Retinal pigment epithelial cell (primary cell): ENCODE data around the gene SLC35A1.

Experiments used
- DNase-seq: peaks from one replicate; pipeline ENCODE4 v3.0.0-alpha.2; 2010; ENCODE audit warnings: low read depth
- H3K4me3 ChIP-seq: 2 replicates; pipeline ENCODE4 v1.5.1; 2011; ENCODE audit warnings: mild to moderate bottlenecking, low read length, control low read depth, moderate library complexity
- TF ChIP-seq, protein P1 (sequence below): conservative IDR thresholded peaks from 2 replicates; pipeline ENCODE4 v1.5.1; 2011; ENCODE audit warnings: low read depth, low read length, control low read depth, inconsistent platforms

Gene SLC35A1

DNA sequence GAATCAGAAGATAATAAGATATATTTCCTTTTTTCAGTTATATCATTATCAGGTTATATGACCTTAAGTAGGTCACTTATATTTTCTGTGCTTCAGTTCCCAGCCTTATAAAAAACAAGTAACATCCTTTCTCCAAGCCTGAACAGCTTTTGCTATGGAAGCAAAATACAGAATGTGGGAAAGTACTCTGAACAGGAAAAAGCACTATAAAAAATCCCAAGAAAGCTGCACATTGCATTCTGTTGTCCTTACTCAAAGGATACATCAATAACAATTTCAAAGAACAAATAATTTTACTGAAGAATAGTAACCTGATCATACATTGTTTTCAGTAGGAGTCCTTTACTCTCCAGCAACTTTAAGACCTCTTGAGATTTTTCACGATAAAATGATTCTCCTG lies 56.4 kb downstream of the SLC35A1 start:
- no peak overlapping the region for H3K4me3 ChIP-seq
- TF ChIP-seq, protein P1, sequence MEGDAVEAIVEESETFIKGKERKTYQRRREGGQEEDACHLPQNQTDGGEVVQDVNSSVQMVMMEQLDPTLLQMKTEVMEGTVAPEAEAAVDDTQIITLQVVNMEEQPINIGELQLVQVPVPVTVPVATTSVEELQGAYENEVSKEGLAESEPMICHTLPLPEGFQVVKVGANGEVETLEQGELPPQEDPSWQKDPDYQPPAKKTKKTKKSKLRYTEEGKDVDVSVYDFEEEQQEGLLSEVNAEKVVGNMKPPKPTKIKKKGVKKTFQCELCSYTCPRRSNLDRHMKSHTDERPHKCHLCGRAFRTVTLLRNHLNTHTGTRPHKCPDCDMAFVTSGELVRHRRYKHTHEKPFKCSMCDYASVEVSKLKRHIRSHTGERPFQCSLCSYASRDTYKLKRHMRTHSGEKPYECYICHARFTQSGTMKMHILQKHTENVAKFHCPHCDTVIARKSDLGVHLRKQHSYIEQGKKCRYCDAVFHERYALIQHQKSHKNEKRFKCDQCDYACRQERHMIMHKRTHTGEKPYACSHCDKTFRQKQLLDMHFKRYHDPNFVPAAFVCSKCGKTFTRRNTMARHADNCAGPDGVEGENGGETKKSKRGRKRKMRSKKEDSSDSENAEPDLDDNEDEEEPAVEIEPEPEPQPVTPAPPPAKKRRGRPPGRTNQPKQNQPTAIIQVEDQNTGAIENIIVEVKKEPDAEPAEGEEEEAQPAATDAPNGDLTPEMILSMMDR: no peak
- no peak for DNase-seq

DNA sequence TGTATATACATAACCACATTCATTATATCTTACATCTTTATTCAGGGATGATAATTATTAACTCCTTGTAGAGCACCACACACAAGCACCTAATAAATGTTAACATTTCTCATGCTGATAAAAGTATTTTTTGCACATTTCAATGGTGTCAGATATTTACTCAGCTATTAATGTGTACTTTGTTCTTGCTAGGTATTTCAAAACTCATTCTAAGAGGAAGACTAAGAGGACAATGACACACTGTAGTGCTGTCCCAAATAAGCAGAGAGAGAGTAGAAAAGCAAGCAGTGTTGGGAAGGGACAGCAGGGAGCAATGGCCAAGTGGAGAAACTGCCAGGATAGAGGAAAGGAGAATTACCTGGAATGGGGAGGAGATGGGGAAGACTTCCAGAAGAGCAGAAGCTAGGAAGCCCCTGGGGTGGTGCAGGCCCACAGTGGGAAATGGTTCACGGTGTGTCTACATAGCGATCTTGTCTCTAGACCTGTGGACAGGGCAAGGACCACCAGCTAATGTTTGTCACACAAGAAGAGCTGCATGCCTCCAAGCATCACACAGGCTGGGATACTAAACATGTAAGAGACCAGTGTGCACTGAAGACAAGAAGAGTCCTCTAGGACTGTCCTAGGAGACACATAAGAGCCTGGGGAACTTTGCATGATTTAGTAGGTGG lies 61.7 kb downstream of the SLC35A1 start:
- no peak for DNase-seq

DNA sequence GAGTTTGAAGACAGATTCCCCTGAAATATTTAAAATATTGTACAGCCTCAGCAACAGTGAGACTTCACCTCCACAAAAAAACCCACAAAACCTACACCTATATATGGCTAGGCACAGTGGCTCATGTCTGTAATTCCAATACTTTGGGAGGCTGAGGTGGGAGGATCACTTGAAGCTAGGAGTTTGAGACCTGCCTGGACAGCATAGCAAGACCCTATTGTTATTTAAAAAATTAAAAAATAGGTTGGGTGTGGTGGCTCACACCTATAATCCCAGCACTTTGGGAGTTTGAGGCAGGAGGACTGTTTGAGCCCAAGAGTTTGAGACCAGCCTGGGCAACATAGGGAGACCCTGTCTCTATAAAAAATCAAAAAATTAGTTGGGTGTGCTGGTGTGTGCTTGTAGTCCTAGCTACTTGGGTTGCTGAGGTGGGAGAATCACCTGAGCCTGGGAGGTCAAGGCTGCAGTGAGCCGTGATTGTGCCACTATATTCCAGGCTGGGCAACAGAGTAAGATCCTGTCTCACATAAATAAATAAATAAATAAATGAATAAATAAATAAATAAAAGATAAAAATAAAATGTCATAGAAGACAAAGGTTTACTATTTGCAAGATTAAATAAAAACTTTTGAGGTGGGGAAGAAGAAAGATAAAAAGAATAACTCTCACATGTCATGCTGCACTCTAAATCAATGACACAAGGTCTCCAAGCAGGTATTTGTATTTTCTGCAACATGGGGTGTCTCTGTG lies 65.9 kb downstream of the SLC35A1 start:
- no peak for DNase-seq
- H3K4me3 ChIP-seq: no peak overlapping the region
- TF ChIP-seq, protein P1: no peak

More for the DNA sequence above, 61.7 kb downstream of the SLC35A1 start:
- H3K4me3 ChIP-seq: no peak overlapping the region
- TF ChIP-seq, protein P1: no peak

DNA sequence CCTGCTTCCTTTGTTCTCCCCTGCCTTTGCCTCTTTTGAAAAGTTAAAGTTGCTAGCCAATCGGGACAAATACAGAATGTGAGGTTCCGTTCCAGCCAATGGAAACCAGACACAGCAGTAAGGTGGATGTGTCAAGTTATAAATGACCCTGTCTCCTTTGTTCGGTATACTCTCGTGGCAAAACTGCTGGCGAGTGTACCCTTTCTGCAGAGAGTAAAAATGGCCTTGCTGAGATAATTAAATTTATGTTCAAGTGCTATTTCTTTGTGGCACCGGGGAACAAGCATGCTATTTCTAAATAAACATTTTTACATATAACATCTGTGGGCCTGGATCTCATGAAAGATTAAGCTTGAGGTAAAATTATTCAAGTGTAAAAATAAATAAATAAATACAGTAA lies 66.8 kb downstream of the SLC35A1 start:
- TF ChIP-seq, protein P1: no peak
- no peak overlapping the region for H3K4me3 ChIP-seq
- no peak for DNase-seq

DNA sequence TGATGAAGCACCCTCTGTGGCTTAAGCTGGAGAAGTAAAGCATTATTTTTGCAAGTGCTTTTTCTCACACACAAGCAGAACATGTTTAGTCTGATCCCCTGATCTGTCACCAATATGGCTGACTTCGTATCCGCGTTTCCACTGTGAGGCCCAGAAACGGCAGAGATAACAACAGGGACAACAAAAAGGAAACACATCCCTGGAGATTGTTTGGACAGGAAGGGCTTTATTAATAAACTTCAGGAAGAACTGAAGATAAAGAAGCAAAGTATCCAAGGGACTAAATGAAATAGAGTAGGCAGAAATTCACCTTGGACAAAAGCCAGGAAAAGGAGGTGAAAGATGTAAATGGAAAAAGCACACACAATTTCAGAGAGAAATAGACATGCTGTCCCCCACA lies 67.8 kb downstream of the SLC35A1 start:
- no peak overlapping the region for H3K4me3 ChIP-seq
- TF ChIP-seq, protein P1: no peak
- DNase-seq: no peak

DNA sequence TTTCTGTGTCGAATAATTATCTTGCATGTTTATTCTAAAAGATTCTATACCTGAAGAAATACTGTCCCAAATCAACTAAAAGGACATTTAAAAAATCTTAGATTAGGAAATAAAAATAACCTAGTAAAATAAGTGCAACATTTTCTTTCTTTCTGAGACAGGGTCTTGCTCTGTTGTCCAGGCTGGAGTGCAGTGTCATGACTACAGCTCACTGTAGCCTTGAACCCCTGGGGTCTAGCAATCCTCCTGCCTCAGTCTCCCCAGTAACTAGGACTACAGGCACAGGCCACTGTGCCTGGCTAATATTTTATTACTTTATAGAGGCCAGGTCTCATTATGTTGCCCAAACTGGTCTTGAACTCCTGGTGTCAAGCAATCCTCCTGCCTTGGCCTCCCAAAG lies 68.3 kb downstream of the SLC35A1 start:
- DNase-seq: no peak
- TF ChIP-seq, protein P1: no peak
- no peak overlapping the region for H3K4me3 ChIP-seq

DNA sequence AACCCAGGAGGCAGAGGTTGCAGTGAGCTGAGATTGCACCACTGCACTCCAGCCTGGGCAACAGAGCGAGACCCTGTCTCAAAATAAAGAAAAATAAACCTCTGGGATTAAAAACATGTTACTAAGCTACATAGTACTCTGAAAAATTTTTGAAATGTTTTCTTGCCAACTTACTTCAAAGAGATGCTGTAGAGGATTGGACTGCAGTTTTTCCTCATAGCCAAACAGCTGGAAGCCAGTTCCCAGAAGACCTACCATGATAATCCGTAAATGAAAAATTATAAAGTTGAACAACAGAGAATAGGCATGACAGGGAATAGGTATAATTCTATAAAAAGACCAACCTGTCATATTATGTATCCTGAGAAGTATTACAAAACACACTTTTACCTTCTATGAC lies 69.0 kb downstream of the SLC35A1 start:
- TF ChIP-seq, protein P1: no peak
- DNase-seq: no peak
- H3K4me3 ChIP-seq: no peak overlapping the region
